ENCODE measurements around the gene NEK1.

NEK1 gene

GRCh38 chr4:169399976-169400767 lies 212.2 kb downstream of the NEK1 start:
- H3K27me3 ChIP-seq (replicated peaks) = no peaks in the 10 kb centered on the region
- TF ChIP-seq, protein P1, sequence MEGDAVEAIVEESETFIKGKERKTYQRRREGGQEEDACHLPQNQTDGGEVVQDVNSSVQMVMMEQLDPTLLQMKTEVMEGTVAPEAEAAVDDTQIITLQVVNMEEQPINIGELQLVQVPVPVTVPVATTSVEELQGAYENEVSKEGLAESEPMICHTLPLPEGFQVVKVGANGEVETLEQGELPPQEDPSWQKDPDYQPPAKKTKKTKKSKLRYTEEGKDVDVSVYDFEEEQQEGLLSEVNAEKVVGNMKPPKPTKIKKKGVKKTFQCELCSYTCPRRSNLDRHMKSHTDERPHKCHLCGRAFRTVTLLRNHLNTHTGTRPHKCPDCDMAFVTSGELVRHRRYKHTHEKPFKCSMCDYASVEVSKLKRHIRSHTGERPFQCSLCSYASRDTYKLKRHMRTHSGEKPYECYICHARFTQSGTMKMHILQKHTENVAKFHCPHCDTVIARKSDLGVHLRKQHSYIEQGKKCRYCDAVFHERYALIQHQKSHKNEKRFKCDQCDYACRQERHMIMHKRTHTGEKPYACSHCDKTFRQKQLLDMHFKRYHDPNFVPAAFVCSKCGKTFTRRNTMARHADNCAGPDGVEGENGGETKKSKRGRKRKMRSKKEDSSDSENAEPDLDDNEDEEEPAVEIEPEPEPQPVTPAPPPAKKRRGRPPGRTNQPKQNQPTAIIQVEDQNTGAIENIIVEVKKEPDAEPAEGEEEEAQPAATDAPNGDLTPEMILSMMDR (IDR thresholded peaks at IDR 0.05; ENCODE audit: low read depth, low read length, missing control alignments) = no peak
- H3K36me3 ChIP-seq (replicated peaks) = no peaks in the 10 kb centered on the region
- H3K4me3 ChIP-seq (ENCODE audit: low read depth, low read length) = no peak overlapping the region
- no peak overlapping the region for H3K27ac ChIP-seq
- DNase-seq = no peak
- in situ Hi-C loops (cut with HindIII; ENCODE audit: low pct_ligation_motif_present, low sequenced_read_pairs) = no loop called here

- no peak overlapping the region for H3K4me3 ChIP-seq (ENCODE audit: low read depth, low read length)
- TF ChIP-seq, protein P1 (IDR thresholded peaks at IDR 0.05; ENCODE audit: low read depth, low read length, missing control alignments) = no peak
- peak overlapping the region; percentile 45 for H3K27ac ChIP-seq
- in situ Hi-C loops (cut with HindIII; ENCODE audit: low pct_ligation_motif_present, low sequenced_read_pairs) = no loop called here
- no peaks in the 10 kb centered on the region for H3K36me3 ChIP-seq (replicated peaks)
- DNase-seq = no peak
- H3K27me3 ChIP-seq (replicated peaks) = no peaks in the 10 kb centered on the region
Measured at GRCh38 chr4:169398316-169398715, 214.1 kb downstream of the NEK1 start.

DNA sequence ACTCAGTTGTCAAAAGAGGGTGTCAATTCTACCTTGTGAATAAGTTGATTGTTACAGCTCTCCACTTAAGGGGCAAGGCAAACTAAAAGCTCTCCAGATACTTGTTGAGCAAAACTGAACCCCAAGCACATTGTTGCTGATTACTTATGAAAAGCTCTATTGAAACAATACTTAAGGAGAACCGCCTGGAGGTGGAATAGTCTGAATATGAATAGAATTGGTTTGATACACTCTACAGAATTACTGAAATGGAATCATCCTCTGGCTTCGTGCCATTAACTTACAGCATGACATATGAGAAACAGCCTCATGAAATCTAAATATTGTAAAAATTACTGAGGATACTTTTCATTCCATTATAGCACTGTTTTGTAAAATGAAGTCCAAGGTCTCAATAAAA lies 214.6 kb downstream of the NEK1 start:
- TF ChIP-seq, protein P1 (IDR thresholded peaks at IDR 0.05; ENCODE audit: low read depth, low read length, missing control alignments) = no peak
- H3K36me3 ChIP-seq (replicated peaks) = no peaks in the 10 kb centered on the region
- DNase-seq = peak; percentile 51
- H3K4me3 ChIP-seq (ENCODE audit: low read depth, low read length) = no peak overlapping the region
- H3K27ac ChIP-seq = peak overlapping the region; percentile 45
- in situ Hi-C loops (cut with HindIII; ENCODE audit: low pct_ligation_motif_present, low sequenced_read_pairs) = no loop called here
- H3K27me3 ChIP-seq (replicated peaks) = no peaks in the 10 kb centered on the region

DNA sequence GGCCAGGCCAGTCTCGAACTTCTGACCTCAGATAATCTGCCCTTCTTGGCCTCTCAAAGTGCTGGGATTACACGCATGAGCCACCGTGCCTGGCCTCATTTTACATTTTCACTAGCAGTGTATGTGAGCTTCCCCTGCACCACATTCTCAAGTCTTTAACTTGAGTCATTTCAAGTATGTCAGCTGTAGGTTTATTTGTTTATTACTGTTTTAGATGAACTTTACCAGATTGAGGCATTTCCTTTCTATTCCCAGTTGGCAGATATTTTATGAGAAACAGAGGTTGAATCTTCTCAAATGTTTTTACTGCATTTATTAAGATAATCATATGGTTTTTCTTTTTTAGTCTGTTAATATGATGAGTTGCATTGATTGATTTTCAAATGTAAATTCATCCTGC lies 227.0 kb downstream of the NEK1 start:
- Histone ChIP-seq H3K36me3 (replicated peaks) (no peaks in the 10 kb centered on the region), H3K4me3 (ENCODE audit: low read depth, low read length) (no peak overlapping the region), H3K27ac (no peak overlapping the region), H3K27me3 (replicated peaks) (no peaks in the 10 kb centered on the region)
- in situ Hi-C loops (cut with HindIII; ENCODE audit: low pct_ligation_motif_present, low sequenced_read_pairs) = no loop called here
- TF ChIP-seq, protein P1 (IDR thresholded peaks at IDR 0.05; ENCODE audit: low read depth, low read length, missing control alignments) = no peak
- DNase-seq = no peak

DNA sequence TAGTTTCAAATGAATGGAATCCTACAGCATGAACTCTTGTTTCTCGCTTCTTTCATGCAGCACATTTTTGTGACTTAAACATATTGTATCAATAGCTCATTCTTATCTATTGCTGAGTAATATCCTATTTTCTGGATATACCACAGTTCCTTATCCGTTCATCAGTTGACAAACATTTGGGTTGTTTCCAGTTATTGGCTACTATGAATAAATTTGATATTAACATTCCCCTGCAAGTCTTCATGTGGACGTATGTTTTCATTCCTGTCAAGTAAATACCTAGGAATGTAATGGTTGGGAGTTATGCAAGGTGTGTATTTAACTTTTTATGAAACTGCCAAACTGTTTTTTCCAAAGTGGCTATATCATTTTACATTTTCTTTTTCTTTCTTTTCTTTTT lies 227.6 kb downstream of the NEK1 start:
- Histone ChIP-seq H3K27me3 (replicated peaks) (no peaks in the 10 kb centered on the region), H3K4me3 (ENCODE audit: low read depth, low read length) (no peak overlapping the region), H3K36me3 (replicated peaks) (no peaks in the 10 kb centered on the region), H3K27ac (no peak overlapping the region)
- in situ Hi-C loops (cut with HindIII; ENCODE audit: low pct_ligation_motif_present, low sequenced_read_pairs) = no loop called here
- DNase-seq = no peak
- TF ChIP-seq, protein P1 (IDR thresholded peaks at IDR 0.05; ENCODE audit: low read depth, low read length, missing control alignments) = no peak

- in situ Hi-C loops (cut with HindIII; ENCODE audit: low pct_ligation_motif_present, low sequenced_read_pairs) = no loop called here
- TF ChIP-seq, protein P1 (IDR thresholded peaks at IDR 0.05; ENCODE audit: low read depth, low read length, missing control alignments) = no peak
Measured at GRCh38 chr4:169383724-169384123, 228.7 kb downstream of the NEK1 start.

More at GRCh38 chr4:169383724-169384123, 228.7 kb downstream of the NEK1 start:
- Histone ChIP-seq H3K27ac (peak overlapping the region; percentile 16), H3K4me3 (ENCODE audit: low read depth, low read length) (no peak overlapping the region), H3K36me3 (replicated peaks) (no peaks in the 10 kb centered on the region), H3K27me3 (replicated peaks) (no peaks in the 10 kb centered on the region)
- peak; percentile 32 for DNase-seq

Measured in brain microvascular endothelial cell (primary cell).